ENCODE results near the gene JADE1. TPM values are rescaled to one million over a fixed set of nuclear protein-coding genes. Genes with fewer than 3 reads are reported as not detected.

Gene JADE1
- total RNA-seq, 1 experiment from 2014 or later, result 39.3 TPM

DNA sequence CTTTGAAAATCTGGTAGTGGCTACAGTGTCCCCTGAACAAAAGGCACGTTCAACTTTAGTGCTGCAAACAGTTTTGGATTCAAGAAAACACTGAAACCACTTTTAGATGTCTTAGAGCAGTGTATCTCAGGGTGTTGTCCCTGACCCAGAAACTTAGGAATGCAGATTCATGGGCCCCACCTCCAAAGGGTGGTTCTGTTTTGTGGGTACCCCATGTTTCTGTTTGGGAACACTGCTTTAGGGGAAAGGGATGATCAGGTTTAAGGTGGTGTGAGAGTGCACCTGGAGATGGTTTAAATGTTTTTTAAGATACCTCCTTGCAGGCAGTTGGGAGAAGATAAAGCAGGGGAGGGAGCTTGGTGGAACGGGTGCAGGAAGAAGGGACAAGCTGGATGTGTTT, 55.6 kb downstream of the JADE1 start:
- Histone ChIP-seq H3K36me3 (ENCODE audit: insufficient read depth, low read length, poor library complexity, severe bottlenecking) (peaks cover 52% of the 10 kb centered on the region), H3K27me3 (replicated peaks; ENCODE audit: insufficient read depth, low read depth, low read length, poor library complexity) (no peaks in the 10 kb centered on the region), H3K9me3 (ENCODE audit: low read depth, low read length, poor library complexity, severe bottlenecking) (no peaks in the 10 kb centered on the region), H3K4me3 (ENCODE audit: low read depth, low read length, poor library complexity, severe bottlenecking) (no peak overlapping the region), H3K4me1 (ENCODE audit: insufficient read depth, low read length, poor library complexity, severe bottlenecking) (no peaks in the 10 kb centered on the region), H3K27ac (ENCODE audit: low read depth, low read length, poor library complexity, severe bottlenecking) (no peak overlapping the region)
- intact Hi-C loops (cut with micrococcal nuclease; ENCODE audit: unreplicated experiment), result loop anchor here (5.0 to 10.0 kb wide), 3 partner anchors 230 to 673 kb away; partner anchors contain the start of genes C4orf33 and SCLT1
- TF ChIP-seq, protein P1, sequence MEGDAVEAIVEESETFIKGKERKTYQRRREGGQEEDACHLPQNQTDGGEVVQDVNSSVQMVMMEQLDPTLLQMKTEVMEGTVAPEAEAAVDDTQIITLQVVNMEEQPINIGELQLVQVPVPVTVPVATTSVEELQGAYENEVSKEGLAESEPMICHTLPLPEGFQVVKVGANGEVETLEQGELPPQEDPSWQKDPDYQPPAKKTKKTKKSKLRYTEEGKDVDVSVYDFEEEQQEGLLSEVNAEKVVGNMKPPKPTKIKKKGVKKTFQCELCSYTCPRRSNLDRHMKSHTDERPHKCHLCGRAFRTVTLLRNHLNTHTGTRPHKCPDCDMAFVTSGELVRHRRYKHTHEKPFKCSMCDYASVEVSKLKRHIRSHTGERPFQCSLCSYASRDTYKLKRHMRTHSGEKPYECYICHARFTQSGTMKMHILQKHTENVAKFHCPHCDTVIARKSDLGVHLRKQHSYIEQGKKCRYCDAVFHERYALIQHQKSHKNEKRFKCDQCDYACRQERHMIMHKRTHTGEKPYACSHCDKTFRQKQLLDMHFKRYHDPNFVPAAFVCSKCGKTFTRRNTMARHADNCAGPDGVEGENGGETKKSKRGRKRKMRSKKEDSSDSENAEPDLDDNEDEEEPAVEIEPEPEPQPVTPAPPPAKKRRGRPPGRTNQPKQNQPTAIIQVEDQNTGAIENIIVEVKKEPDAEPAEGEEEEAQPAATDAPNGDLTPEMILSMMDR (conservative IDR thresholded peaks at IDR 0.05; ENCODE audit: low read depth, low read length), result no peak
- TF ChIP-seq EZH2 (IDR thresholded peaks at IDR 0.05; ENCODE audit: borderline replicate concordance, low read depth, low read length, poor library complexity, severe bottlenecking), result no peak
- ChIA-PET CTCF (no interaction called here), POLR2A (ENCODE audit: low non-redundant PET) (no interaction called here)
- no peak for DNase-seq (ENCODE audit: low spot score)
- no TSS peak for BruUV-seq (replicated peaks)

DNA sequence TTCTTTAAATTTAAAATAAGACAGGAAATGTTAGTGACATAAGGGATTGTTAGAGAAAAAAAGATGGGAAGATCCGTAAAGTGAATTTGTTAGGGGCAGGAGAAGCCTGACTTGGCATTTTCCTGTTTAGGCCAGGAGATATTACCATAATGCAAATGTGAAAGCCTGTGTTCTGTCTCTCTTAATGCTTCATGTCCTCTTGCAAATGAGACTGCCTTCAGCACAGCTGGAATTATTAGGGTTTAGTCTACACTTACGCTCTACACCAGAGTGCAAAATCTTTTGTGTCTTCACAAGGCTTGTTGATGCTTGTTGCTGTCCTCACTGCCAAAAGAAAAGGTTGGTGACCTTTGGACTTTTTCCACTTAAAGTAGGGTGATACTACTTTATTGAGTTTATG, 56.8 kb downstream of the JADE1 start:
- TF ChIP-seq, protein P1 (conservative IDR thresholded peaks at IDR 0.05; ENCODE audit: low read depth, low read length), result no peak
- TF ChIP-seq EZH2 (IDR thresholded peaks at IDR 0.05; ENCODE audit: borderline replicate concordance, low read depth, low read length, poor library complexity, severe bottlenecking), result no peak
- H3K27me3 ChIP-seq (replicated peaks; ENCODE audit: insufficient read depth, low read depth, low read length, poor library complexity), result no peaks in the 10 kb centered on the region
- ChIA-PET POLR2A (ENCODE audit: low non-redundant PET) (no interaction called here), CTCF (no interaction called here)
- DNase-seq (ENCODE audit: low spot score), result no peak
- no peak overlapping the region for H3K27ac ChIP-seq (ENCODE audit: low read depth, low read length, poor library complexity, severe bottlenecking)
- H3K36me3 ChIP-seq (ENCODE audit: insufficient read depth, low read length, poor library complexity, severe bottlenecking), result peaks cover 47% of the 10 kb centered on the region
- no peaks in the 10 kb centered on the region for H3K9me3 ChIP-seq (ENCODE audit: low read depth, low read length, poor library complexity, severe bottlenecking)
- no peak overlapping the region for H3K4me3 ChIP-seq (ENCODE audit: low read depth, low read length, poor library complexity, severe bottlenecking)
- BruUV-seq (replicated peaks), result no TSS peak
- intact Hi-C loops (cut with micrococcal nuclease; ENCODE audit: unreplicated experiment), result loop anchor here (5.0 to 10.0 kb wide), 3 partner anchors 229 to 674 kb away; partner anchors contain the start of genes C4orf33 and SCLT1
- no peaks in the 10 kb centered on the region for H3K4me1 ChIP-seq (ENCODE audit: insufficient read depth, low read length, poor library complexity, severe bottlenecking)

DNA sequence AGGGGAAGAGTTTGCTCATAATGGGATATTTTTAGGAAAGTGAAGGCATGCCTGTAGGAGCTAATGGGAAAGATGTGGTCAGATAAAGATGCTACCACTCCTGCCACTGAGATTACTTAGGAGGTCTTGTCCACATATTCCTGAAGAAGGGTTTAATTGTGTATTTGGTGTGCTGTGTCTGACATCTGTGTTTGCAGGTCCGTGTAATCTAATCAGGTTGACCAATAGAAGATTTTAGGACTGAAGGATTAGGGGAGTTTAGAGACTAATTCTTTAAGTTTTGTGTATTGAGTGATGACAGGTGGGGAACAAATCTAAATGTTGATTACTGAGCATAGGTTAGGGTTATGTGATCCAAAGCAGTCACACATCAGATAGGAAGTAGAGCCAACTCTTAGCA, 57.2 kb downstream of the JADE1 start:
- Histone ChIP-seq H3K27me3 (replicated peaks; ENCODE audit: insufficient read depth, low read depth, low read length, poor library complexity) (no peaks in the 10 kb centered on the region), H3K9me3 (ENCODE audit: low read depth, low read length, poor library complexity, severe bottlenecking) (no peaks in the 10 kb centered on the region), H3K36me3 (ENCODE audit: insufficient read depth, low read length, poor library complexity, severe bottlenecking) (peaks cover 50% of the 10 kb centered on the region), H3K27ac (ENCODE audit: low read depth, low read length, poor library complexity, severe bottlenecking) (no peak overlapping the region), H3K4me1 (ENCODE audit: insufficient read depth, low read length, poor library complexity, severe bottlenecking) (no peaks in the 10 kb centered on the region), H3K4me3 (ENCODE audit: low read depth, low read length, poor library complexity, severe bottlenecking) (no peak overlapping the region)
- intact Hi-C loops (cut with micrococcal nuclease; ENCODE audit: unreplicated experiment), result loop anchor here (5.0 to 10.0 kb wide), 3 partner anchors 228 to 674 kb away; partner anchors contain the start of genes C4orf33 and SCLT1
- BruUV-seq (replicated peaks), result no TSS peak
- ChIA-PET CTCF (no interaction called here), POLR2A (ENCODE audit: low non-redundant PET) (no interaction called here)
- no peak for DNase-seq (ENCODE audit: low spot score)
- no peak for TF ChIP-seq EZH2 (IDR thresholded peaks at IDR 0.05; ENCODE audit: borderline replicate concordance, low read depth, low read length, poor library complexity, severe bottlenecking)
- TF ChIP-seq, protein P1 (conservative IDR thresholded peaks at IDR 0.05; ENCODE audit: low read depth, low read length), result no peak

All from A673 (cell line).